GM10248 (cell line): ENCODE results near the gene STK11IP.

ENCODE experiments used
- CTCF ChIA-PET: fragments of 300-600 bp; sonication (Branson Sonifier 250); formaldehyde crosslinking; extraction: SDS; loops from one replicate; lab custom pipeline; 2021; ENCODE audit warnings: antibody characterized with exemption; lab: Yijun Ruan, JAX
- POLR2A ChIA-PET: fragments of 350-650 bp; sonication (Branson Sonifier 250); formaldehyde crosslinking; extraction: SDS; loops from one replicate; lab custom pipeline; 2020; ENCODE audit warnings: antibody characterized with exemption; lab: Yijun Ruan, JAX
- DNase-seq: peaks from one replicate; pipeline ENCODE4 v3.0.0; 2012; ENCODE audit errors: extremely low spot score
- CTCF ChIP-seq: IDR thresholded peaks from 2 replicates; pipeline ENCODE4 v1.5.1; 2012; ENCODE audit warnings: mild to moderate bottlenecking, low read depth; ENCODE audit errors: extremely low read depth, missing control alignments, control extremely low read depth

Gene STK11IP

GRCh38 chr2:219595256-219595655 lies 2.4 kb upstream of the STK11IP start:
- DNase-seq: no peak
- ChIA-PET POLR2A (no interaction called here), CTCF (interaction anchor here (0.9 to 3.9 kb wide), 4 partner anchors 34 to 94 kb away, joined by 3 to 21 read pairs (median 7); no protein-coding TSS in a partner anchor)
- TF ChIP-seq CTCF: no peak

GRCh38 chr2:219596954-219597551 lies 604 bp upstream of the STK11IP start:
- ChIA-PET POLR2A (interaction anchor here (0.6 kb wide), 1 partner anchor 380 kb away, joined by 4 read pairs; no protein-coding TSS in a partner anchor), CTCF (interaction anchor here (1.0 to 3.9 kb wide), 11 partner anchors 12 to 209 kb away, joined by 3 to 21 read pairs (median 4); partner anchors contain the start of genes CHPF, DNPEP and TMEM198)
- no peak for DNase-seq
- no peak for TF ChIP-seq CTCF

GRCh38 chr2:219598308-219599078 lies 836 bp downstream of the STK11IP start:
- DNase-seq: no peak
- POLR2A ChIA-PET: interaction anchor here (0.5 kb wide), 1 partner anchor 55 kb away, joined by 3 read pairs; the partner anchor contains the start of genes CHPF and TMEM198
- CTCF ChIA-PET: interaction anchor here (0.8 to 3.9 kb wide), 6 partner anchors 38 to 103 kb away, joined by 3 to 21 read pairs (median 6); a partner anchor contains a TSS
- TF ChIP-seq CTCF: no peak

- no peak for TF ChIP-seq CTCF
- DNase-seq: no peak
- ChIA-PET CTCF (interaction anchor here (1.0 to 3.3 kb wide), 4 partner anchors 43 to 74 kb away, joined by 4 to 13 read pairs (median 9); no protein-coding TSS in a partner anchor), POLR2A (no interaction called here)
Observed at GRCh38 chr2:219603771-219604170, 6.1 kb downstream of the STK11IP start.

- DNase-seq: no peak
- CTCF ChIA-PET: interaction anchor here (2.9 kb wide), 1 partner anchor 46 kb away, joined by 9 read pairs; no protein-coding TSS in a partner anchor
- POLR2A ChIA-PET: no interaction called here
- TF ChIP-seq CTCF: no peak
Observed at GRCh38 chr2:219605607-219605954, 7.9 kb downstream of the STK11IP start.

- CTCF ChIA-PET: interaction anchor here (1.0 to 1.5 kb wide), 2 partner anchors 15 to 47 kb away, joined by 3 to 5 read pairs; no protein-coding TSS in a partner anchor
- no peak for TF ChIP-seq CTCF
- no peak for DNase-seq
- POLR2A ChIA-PET: no interaction called here
Observed at GRCh38 chr2:219607931-219608330, 10.3 kb downstream of the STK11IP start.
